K562 (cell line): ENCODE data around the gene AS3MT. TPM values are rescaled to one million over a fixed set of nuclear protein-coding genes. Genes with fewer than 3 reads are reported as not detected.

Source experiments
- CTBP1 ChIP-seq: fragments of 450-650 bp; IDR thresholded peaks from 2 replicates; pipeline ENCODE4 v1.6.1; 2016; ENCODE audit warnings: borderline replicate concordance
- HMGXB4 ChIP-seq: sonication (generic); formaldehyde crosslinking; IDR thresholded peaks from 2 replicates; pipeline ENCODE4 v1.8.1; 2023; ENCODE audit warnings: mild to moderate bottlenecking, missing genetic modification reagents
- HNRNPH1 ChIP-seq: fragments of 200-400 bp; formaldehyde crosslinking; optimal IDR thresholded peaks from 2 replicates; pipeline ENCODE3; 2017; ENCODE audit warnings: low read depth, mild to moderate bottlenecking, low read length, moderate library complexity
- KDM1A ChIP-seq, 2 experiments: fragments of 450-650 bp; IDR thresholded peaks; 2 replicates each; pipeline ENCODE4 v1.6.1; 2016; ENCODE audit warnings: mild to moderate bottlenecking in 2 of 2
- MECOM ChIP-seq: fragments of 250-450 bp; sonication (Bioruptor Pico); IDR thresholded peaks from 2 replicates; pipeline ENCODE4 v1.8.0; 2022; ENCODE audit warnings: inconsistent platforms
- NFIX ChIP-seq: fragments of 250-450 bp; sonication (Bioruptor Pico); IDR thresholded peaks from 2 replicates; pipeline ENCODE4 v1.4.0; 2020; ENCODE audit warnings: low read depth, mild to moderate bottlenecking, moderate library complexity
- PRMT5 ChIP-seq: sonication (generic); formaldehyde crosslinking; IDR thresholded peaks from 2 replicates; pipeline ENCODE4 v1.5.0; 2020; ENCODE audit warnings: missing genetic modification reagents
- REST ChIP-seq, 2 experiments: fragments of 450-650 bp; formaldehyde crosslinking in 1 of 2; IDR thresholded peaks; 2 replicates each; pipeline versions ENCODE4 v1.4.0 to v1.6.1; 2014 to 2020; ENCODE audit warnings: mild to moderate bottlenecking in 2 of 2, borderline replicate concordance in 1 of 2, low read depth in 1 of 2
- SIN3B ChIP-seq: fragments of 450-650 bp; IDR thresholded peaks from 2 replicates; pipeline ENCODE4 v1.6.1; 2017; ENCODE audit warnings: low read depth, mild to moderate bottlenecking, moderate library complexity
- TGIF2 ChIP-seq: sonication (generic); formaldehyde crosslinking; IDR thresholded peaks from 2 replicates; pipeline ENCODE4 v1.8.1; 2022; ENCODE audit warnings: mild to moderate bottlenecking, missing genetic modification reagents, moderate library complexity
- YBX1 ChIP-seq: fragments of 450-650 bp; IDR thresholded peaks from 2 replicates; pipeline ENCODE4 v1.7.1; 2016; ENCODE audit warnings: mild to moderate bottlenecking
- ZFP36 ChIP-seq: fragments of 150-350 bp; IDR thresholded peaks from 2 replicates; pipeline ENCODE4 v1.6.1; 2018; ENCODE audit warnings: low read length, low read depth; ENCODE audit not compliant: partially characterized antibody
- ZFPM2 ChIP-seq: fragments of 250-450 bp; sonication (Bioruptor Pico); IDR thresholded peaks from 2 replicates; pipeline ENCODE4 v1.5.1; 2022; ENCODE audit warnings: mild to moderate bottlenecking
- ZKSCAN3 ChIP-seq: fragments of 250-450 bp; sonication (Bioruptor Pico); IDR thresholded peaks from 2 replicates; pipeline ENCODE4 v1.4.0; 2020
- ZNF584 ChIP-seq: fragments of 200-800 bp; sonication (Bioruptor generic); IDR thresholded peaks from 2 replicates; pipeline ENCODE4 v1.6.1; 2016; ENCODE audit warnings: low read depth, mild to moderate bottlenecking, missing genetic modification characterization, missing compliant biosample characterization
- polyA plus RNA-seq, 8 experiments: library from polyadenylated mRNA; depleted of rRNA in 4 of 8; stranded (reverse) in 5 of 8; unstranded in 3 of 8; fragments of >200 nt; fragmentation: Nextera tagmentation in 2 of 8; fragmentation: Illumina TruSeq in 1 of 8; extraction: Ambion mirVana in 2 of 8; extraction: Trizol in 1 of 8; gene quantifications; 2 replicates each; pipeline versions ENCODE4 v1.2.1 to v1.2.3, GENCODE V29; 2011 to 2014; ENCODE audit warnings: inconsistent platforms in 1 of 8, missing spikeins in 1 of 8
- total RNA-seq, 7 experiments: library from RNA; depleted of rRNA in 6 of 7; stranded (reverse); fragments of >200 nt in 6 of 7; fragmentation: Illumina TruSeq in 2 of 7; extraction: Trizol in 2 of 7; gene quantifications; 2 replicates each; pipeline versions ENCODE4 v1.2.1 to v1.2.3, GENCODE V29; 2011 to 2021; ENCODE audit warnings: low replicate concordance in 1 of 7

AS3MT gene
- total and polyA plus RNA-seq, 9 of the 15 experiments (the other 6 are each of a cell fraction or from before 2014, with no cell fraction given), result 0.04 to 0.33 (median 0.19) TPM; not detected in 2

- no peak for TF ChIP-seq KDM1A (IDR thresholded peaks at IDR 0.05)
- TF ChIP-seq TGIF2 (CRISPR knock-in tag), result no peak
- peak; percentile 75 for TF ChIP-seq SIN3B
- TF ChIP-seq HMGXB4 (CRISPR knock-in tag), result no peak
- no peak for TF ChIP-seq PRMT5 (CRISPR knock-in tag)
- peak; percentile 57; the same call in 1 of the 2 replicates for TF ChIP-seq CTBP1
- no peak for TF ChIP-seq HNRNPH1
- no peak for TF ChIP-seq ZFP36
- no peak for TF ChIP-seq ZFPM2 (CRISPR knock-in tag)
- no peak for TF ChIP-seq REST (IDR thresholded peaks at IDR 0.05; ENCODE audit: borderline replicate concordance)
- peak; percentile 63; the same call in 1 of the 2 replicates for TF ChIP-seq REST (CRISPR knock-in tag; IDR thresholded peaks at IDR 0.05; ENCODE audit: low read depth)
- TF ChIP-seq NFIX (CRISPR knock-in tag), result no peak
- TF ChIP-seq YBX1, result no peak
- no peak for TF ChIP-seq MECOM
- no peak for TF ChIP-seq ZKSCAN3 (CRISPR knock-in tag)
- no peak for TF ChIP-seq ZNF584 (CRISPR knock-in tag)
Measured at GRCh38 chr10:102917962-102918816, 48.9 kb downstream of the AS3MT start, which contains the start of gene CNNM2 (continued).
